ENCODE measurements around the gene CCNY. TPM values are rescaled to one million over a fixed set of nuclear protein-coding genes. Genes with fewer than 3 reads are reported as not detected.

CCNY gene
- total RNA-seq, 1 experiment from 2014 or later, result 62.2 TPM

- RAD21 ChIA-PET (ENCODE audit: low non-redundant PET in 1 of 2, low total read pairs in 2 of 2, uncharacterized antibody in 2 of 2, unreplicated experiment in 2 of 2), result no interaction called here
- Histone ChIP-seq H2AFZ (ENCODE audit: low read depth, low read length, poor library complexity, severe bottlenecking) (no peak overlapping the region), H3K79me2 (ENCODE audit: insufficient read depth, low read length) (peaks cover 82% of the 10 kb centered on the region), H3K4me1 (ENCODE audit: control insufficient read depth in 1 of 2, insufficient read depth in 2 of 2, low read length in 2 of 2) (no peaks in the 10 kb centered on the region), H3K9me2 (ENCODE audit: insufficient read depth) (no peaks in the 10 kb centered on the region), H4K20me1 (ENCODE audit: insufficient read depth) (no peaks in the 10 kb centered on the region), H3K9ac (ENCODE audit: low read length) (no peak overlapping the region), H3K27me3 (ENCODE audit: insufficient read depth, low read length) (no peaks in the 10 kb centered on the region), H3K36me3 (ENCODE audit: control insufficient read depth in 1 of 2, insufficient read depth in 2 of 2, low read length in 2 of 2) (no peaks in the 10 kb centered on the region), H3K9me3 (ENCODE audit: control insufficient read depth in 1 of 2, insufficient read depth in 1 of 2, low read depth in 1 of 2, low read length in 2 of 2) (peaks cover 10 to 21% of the 10 kb centered on the region in 2 experiments; a peak in 3 of 4 replicates), H3K27ac (ENCODE audit: low read depth, low read length) (no peak overlapping the region), H3K4me2 (ENCODE audit: low read length) (no peak overlapping the region), H3K4me3 (replicated peaks in 1 of 2; ENCODE audit: low read depth in 1 of 2, low read length in 2 of 2) (no peak overlapping the region)
- ATAC-seq (no peak), DNase-seq (ENCODE audit: low read depth, low spot score) (no peak)
- CTCF ChIA-PET, result no interaction called here
- no TSS peak for BruUV-seq (replicated peaks)
- POLR2A ChIA-PET, result interaction anchor here (0.7 kb wide), 1 partner anchor 44 kb away, joined by 3 read pairs; no protein-coding TSS in a partner anchor
- intact Hi-C loops (cut with micrococcal nuclease), result no loop called here
- TF ChIP-seq, protein P1, sequence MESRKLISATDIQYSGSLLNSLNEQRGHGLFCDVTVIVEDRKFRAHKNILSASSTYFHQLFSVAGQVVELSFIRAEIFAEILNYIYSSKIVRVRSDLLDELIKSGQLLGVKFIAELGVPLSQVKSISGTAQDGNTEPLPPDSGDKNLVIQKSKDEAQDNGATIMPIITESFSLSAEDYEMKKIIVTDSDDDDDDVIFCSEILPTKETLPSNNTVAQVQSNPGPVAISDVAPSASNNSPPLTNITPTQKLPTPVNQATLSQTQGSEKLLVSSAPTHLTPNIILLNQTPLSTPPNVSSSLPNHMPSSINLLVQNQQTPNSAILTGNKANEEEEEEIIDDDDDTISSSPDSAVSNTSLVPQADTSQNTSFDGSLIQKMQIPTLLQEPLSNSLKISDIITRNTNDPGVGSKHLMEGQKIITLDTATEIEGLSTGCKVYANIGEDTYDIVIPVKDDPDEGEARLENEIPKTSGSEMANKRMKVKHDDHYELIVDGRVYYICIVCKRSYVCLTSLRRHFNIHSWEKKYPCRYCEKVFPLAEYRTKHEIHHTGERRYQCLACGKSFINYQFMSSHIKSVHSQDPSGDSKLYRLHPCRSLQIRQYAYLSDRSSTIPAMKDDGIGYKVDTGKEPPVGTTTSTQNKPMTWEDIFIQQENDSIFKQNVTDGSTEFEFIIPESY (IDR thresholded peaks at IDR 0.05; ENCODE audit: extremely low read depth, insufficient replicate concordance, low read length), result no peak
- TF ChIP-seq FOSL1 (IDR thresholded peaks at IDR 0.05; ENCODE audit: low read depth), result no peak
- TF ChIP-seq ELF1 (IDR thresholded peaks at IDR 0.05; ENCODE audit: borderline replicate concordance, low read depth), result no peak
- no peak for TF ChIP-seq YY1 (IDR thresholded peaks at IDR 0.05; ENCODE audit: extremely low read depth, insufficient replicate concordance, low read depth, low read length)
- no peak for TF ChIP-seq EGR1 (IDR thresholded peaks at IDR 0.05; ENCODE audit: low read depth)
- no peak for TF ChIP-seq EZH2 (IDR thresholded peaks at IDR 0.05)
- TF ChIP-seq RAD21 (IDR thresholded peaks at IDR 0.05; ENCODE audit: low read depth), result no peak
- no peak for TF ChIP-seq ATF3 (IDR thresholded peaks at IDR 0.05)
- TF ChIP-seq POLR2A (IDR thresholded peaks at IDR 0.05; ENCODE audit: borderline replicate concordance, extremely low read depth, insufficient read depth, insufficient read length), result no peak
- TF ChIP-seq TCF7L2 (IDR thresholded peaks at IDR 0.05; ENCODE audit: borderline replicate concordance, extremely low read depth, insufficient read depth, insufficient read length), result no peak
- no peak for TF ChIP-seq CBX3 (IDR thresholded peaks at IDR 0.05; ENCODE audit: low read depth)
Observed at GRCh38 chr10:35440016-35440415, 103.7 kb downstream of the CCNY start.

All from HCT116 (cell line).